ENCODE measurements around the gene IFIT2.

IFIT2 gene

GRCh38 chr10:89355394-89355931 lies 53.6 kb downstream of the IFIT2 start:
- intact Hi-C loops (cut with DNase I) = no loop called here

GRCh38 chr10:89357096-89357495 lies 55.2 kb downstream of the IFIT2 start:
- intact Hi-C loops (cut with DNase I) = no loop called here
- no peak for DNase-seq

More at GRCh38 chr10:89355394-89355931, 53.6 kb downstream of the IFIT2 start:
- DNase-seq = no peak

- DNase-seq = no peak
- intact Hi-C loops (cut with DNase I) = no loop called here
Observed at GRCh38 chr10:89357975-89358374, 56.1 kb downstream of the IFIT2 start.
